RWPE1 (cell line): ENCODE results near the gene SLC1A6.

Experiments used
- CTCF ChIA-PET: fragments of 350-600 bp; sonication (Branson Sonifier 250); formaldehyde crosslinking; extraction: SDS; loops from one replicate; lab custom pipeline; 2021; lab: Yijun Ruan, JAX
- POLR2A ChIA-PET: fragments of 400-600 bp; formaldehyde crosslinking; extraction: SDS; loops from one replicate; lab custom pipeline; 2020; ENCODE audit warnings: antibody characterized with exemption; ENCODE audit not compliant: low non-redundant PET; lab: Yijun Ruan, JAX
- DNase-seq: peaks from one replicate; pipeline ENCODE4 v3.0.0; 2012; ENCODE audit warnings: low spot score
- H3K27ac ChIP-seq: fragments of 450-650 bp; 2 replicates; pipeline ENCODE4 v1.5.1; 2017
- TF ChIP-seq, protein P1 (sequence below): fragments of 450-650 bp; conservative IDR thresholded peaks from 2 replicates; pipeline ENCODE4 v1.5.1; 2017; ENCODE audit warnings: low read depth, mild to moderate bottlenecking

The SLC1A6 gene

DNA sequence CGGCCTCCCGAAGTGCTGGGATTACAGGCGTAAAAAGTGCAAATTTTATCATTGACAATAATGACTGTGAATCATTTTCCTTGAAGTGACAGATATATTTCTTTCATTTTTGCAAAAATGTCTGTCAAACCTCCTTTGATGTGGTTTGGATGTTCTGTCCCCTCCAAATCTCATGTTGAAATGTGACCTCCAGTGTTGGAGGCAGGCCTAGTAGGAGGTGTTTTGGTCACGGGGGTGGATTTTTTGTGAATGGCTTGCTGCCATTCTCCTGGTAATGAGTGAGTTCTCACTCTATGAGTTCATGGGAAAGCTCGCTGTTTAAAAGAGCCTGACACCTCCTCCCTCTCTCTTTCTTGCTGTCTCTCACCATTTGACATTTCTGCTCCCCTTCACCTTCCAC, 5.5 kb upstream of the SLC1A6 start:
- POLR2A ChIA-PET, result no interaction called here
- CTCF ChIA-PET, result no interaction called here
- TF ChIP-seq, protein P1, sequence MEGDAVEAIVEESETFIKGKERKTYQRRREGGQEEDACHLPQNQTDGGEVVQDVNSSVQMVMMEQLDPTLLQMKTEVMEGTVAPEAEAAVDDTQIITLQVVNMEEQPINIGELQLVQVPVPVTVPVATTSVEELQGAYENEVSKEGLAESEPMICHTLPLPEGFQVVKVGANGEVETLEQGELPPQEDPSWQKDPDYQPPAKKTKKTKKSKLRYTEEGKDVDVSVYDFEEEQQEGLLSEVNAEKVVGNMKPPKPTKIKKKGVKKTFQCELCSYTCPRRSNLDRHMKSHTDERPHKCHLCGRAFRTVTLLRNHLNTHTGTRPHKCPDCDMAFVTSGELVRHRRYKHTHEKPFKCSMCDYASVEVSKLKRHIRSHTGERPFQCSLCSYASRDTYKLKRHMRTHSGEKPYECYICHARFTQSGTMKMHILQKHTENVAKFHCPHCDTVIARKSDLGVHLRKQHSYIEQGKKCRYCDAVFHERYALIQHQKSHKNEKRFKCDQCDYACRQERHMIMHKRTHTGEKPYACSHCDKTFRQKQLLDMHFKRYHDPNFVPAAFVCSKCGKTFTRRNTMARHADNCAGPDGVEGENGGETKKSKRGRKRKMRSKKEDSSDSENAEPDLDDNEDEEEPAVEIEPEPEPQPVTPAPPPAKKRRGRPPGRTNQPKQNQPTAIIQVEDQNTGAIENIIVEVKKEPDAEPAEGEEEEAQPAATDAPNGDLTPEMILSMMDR, result no peak
- H3K27ac ChIP-seq, result no peak overlapping the region
- DNase-seq, result no peak

DNA sequence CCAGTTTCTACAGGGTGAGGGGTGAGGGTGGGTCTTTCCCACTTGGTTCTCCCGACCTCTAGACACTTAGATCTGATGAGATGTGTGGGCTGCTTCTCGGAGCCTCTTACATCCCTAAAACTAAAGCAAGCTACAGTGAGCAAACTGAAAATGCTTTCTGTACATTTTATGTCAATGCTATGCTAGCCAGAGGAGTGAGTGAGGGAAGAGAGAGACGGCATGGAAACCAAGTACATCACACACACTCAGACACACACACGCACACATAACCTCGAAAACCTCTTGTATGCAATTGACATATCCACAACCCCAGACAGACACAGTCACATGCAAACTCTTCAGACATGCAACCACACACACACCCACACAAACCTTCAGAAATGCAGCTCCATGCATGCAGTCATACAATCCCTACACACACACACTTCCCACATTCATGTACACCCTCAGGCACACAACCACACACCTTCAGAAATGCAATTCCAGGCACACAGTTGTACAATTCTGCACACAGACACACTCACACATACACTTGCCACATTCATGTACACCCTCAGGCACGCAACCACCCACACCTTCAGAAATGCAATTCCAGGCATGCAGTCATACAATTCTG, 1.4 kb downstream of the SLC1A6 start:
- CTCF ChIA-PET, result no interaction called here
- TF ChIP-seq, protein P1, result no peak
- POLR2A ChIA-PET, result no interaction called here
- DNase-seq, result no peak
- no peak overlapping the region for H3K27ac ChIP-seq

DNA sequence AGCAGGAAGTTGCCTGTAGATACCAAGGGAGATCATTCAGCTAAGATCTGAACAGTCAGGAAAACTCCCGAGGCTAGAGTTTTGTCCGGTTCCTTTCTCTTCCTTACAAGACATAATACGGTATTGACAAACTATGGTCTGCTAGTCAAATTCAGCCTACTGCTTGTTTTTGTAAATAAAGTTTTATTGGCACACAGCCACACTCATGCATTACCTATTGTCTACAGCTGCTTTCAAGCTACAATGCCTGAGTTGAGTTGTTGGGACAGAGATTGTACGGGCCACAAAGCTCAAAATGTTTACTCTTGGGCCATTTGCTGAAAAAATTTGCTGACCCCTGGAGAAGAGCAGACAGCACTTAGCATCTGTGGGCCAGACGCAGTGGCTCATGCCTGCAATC, 2.5 kb downstream of the SLC1A6 start:
- CTCF ChIA-PET, result no interaction called here
- TF ChIP-seq, protein P1, result no peak
- POLR2A ChIA-PET, result no interaction called here
- DNase-seq, result no peak
- no peak overlapping the region for H3K27ac ChIP-seq

DNA sequence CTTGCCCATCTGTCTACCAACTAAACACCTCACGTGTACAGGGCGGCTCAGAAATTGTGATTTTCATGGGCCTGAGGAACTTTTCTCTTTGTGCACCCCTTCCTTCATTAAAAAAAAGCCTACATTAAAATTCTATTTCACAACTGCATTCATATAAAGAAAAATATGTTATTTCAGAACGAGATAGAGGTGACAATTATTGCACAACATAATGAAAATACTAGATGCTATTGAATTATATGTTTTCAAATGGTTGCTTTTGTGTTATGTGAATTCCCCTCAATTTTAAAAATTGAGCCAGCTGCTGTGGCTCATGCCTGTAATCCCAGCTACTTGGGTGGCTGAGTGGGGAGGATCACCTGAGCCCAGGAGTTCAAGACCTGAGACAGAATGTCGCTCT, 5.2 kb downstream of the SLC1A6 start:
- DNase-seq, result no peak
- POLR2A ChIA-PET, result no interaction called here
- TF ChIP-seq, protein P1, result no peak

DNA sequence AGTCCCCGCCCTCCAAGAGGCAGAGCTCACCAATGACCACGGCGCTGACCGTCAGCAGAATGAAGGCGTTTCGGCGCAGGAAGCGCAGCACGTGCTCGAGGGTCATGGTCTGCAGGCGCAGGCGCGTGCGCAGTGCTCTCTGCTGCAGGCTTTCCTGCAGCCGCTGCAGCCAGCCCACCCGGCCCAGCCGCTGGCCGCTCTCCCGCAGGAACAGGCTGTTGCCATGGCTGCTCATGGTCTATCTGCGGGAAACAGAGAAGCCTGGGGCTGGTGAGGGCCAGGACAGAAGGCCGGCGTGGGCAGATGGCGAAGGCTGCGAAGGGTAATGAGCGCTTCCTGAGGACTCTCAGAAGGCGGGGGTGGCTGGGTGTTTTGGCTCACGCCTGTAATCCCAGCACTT, 7.0 kb downstream of the SLC1A6 start:
- H3K27ac ChIP-seq, result no peak overlapping the region
- DNase-seq, result no peak
- ChIA-PET POLR2A (no interaction called here), CTCF (interaction anchor here (0.6 kb wide), 1 partner anchor 14 kb away, joined by 4 read pairs; no protein-coding TSS in a partner anchor)
- TF ChIP-seq, protein P1, result no peak

More for the DNA sequence above, 5.2 kb downstream of the SLC1A6 start:
- CTCF ChIA-PET, result interaction anchor here (0.6 kb wide), 1 partner anchor 1761 kb away, joined by 4 read pairs; no protein-coding TSS in a partner anchor
- no peak overlapping the region for H3K27ac ChIP-seq

DNA sequence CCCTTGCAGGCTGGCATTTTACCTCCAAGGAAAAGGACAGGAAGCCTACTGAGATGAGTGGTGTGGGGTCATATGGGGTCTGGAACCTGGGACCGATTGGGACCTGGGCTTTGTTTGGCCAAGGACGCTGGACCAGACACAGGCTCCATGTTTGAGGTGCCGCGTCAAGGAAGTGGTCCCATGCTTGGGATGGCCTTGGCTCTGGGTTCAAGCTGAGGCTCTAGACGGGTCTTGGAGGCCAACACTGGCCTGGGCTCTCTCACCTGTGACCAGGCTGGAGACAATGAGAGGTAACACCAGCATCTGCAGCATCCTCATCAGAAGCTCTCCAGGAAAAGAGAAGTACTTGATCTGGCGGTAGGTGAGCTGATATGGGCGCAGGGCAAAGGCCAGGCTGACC, 8.2 kb downstream of the SLC1A6 start:
- CTCF ChIA-PET, result no interaction called here
- POLR2A ChIA-PET, result no interaction called here
- no peak for DNase-seq
- H3K27ac ChIP-seq, result no peak overlapping the region
- TF ChIP-seq, protein P1, result no peak
